HFF-Myc (cell line): ENCODE results near the gene HOMER3.
"Not testable (repeated sequence)": the region's sequence is repeated elsewhere in the genome, so short reads cannot be mapped to it uniquely, and the experiment has no call there.

Experiments
- DNase-seq: peaks from one replicate; pipeline ENCODE4 v3.0.0-alpha.2; 2011; ENCODE audit warnings: low read depth; ENCODE audit errors: extremely low read depth
- H3K4me3 ChIP-seq: replicated peaks from 2 replicates; pipeline ENCODE4 v1.5.1; 2011; ENCODE audit warnings: low read depth, mild to moderate bottlenecking, control low read depth, low read length
- TF ChIP-seq, protein P1 (sequence below): IDR thresholded peaks from 2 replicates; pipeline ENCODE4 v1.5.1; 2012; ENCODE audit warnings: mild to moderate bottlenecking, low read depth, low read length, control low read depth; ENCODE audit errors: missing control alignments

The HOMER3 gene

DNA sequence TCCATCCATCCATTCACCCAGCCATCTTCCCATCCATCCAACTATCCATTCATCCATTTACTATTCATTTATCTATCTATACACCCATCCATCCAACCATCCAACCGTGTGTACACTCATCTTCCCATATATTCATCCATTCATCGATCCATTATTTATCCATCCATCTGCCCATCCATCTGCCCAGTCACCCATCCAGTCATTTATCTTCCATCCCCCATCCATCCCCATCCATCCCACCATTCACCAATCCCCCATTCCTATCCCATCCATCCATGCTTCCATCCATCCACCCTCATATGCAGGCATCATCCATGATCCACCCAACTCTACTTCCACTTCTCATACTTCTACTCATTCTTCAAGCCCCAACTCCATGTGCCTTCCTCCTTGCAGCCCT is 14.0 kb upstream of the HOMER3 start:
- TF ChIP-seq, protein P1, sequence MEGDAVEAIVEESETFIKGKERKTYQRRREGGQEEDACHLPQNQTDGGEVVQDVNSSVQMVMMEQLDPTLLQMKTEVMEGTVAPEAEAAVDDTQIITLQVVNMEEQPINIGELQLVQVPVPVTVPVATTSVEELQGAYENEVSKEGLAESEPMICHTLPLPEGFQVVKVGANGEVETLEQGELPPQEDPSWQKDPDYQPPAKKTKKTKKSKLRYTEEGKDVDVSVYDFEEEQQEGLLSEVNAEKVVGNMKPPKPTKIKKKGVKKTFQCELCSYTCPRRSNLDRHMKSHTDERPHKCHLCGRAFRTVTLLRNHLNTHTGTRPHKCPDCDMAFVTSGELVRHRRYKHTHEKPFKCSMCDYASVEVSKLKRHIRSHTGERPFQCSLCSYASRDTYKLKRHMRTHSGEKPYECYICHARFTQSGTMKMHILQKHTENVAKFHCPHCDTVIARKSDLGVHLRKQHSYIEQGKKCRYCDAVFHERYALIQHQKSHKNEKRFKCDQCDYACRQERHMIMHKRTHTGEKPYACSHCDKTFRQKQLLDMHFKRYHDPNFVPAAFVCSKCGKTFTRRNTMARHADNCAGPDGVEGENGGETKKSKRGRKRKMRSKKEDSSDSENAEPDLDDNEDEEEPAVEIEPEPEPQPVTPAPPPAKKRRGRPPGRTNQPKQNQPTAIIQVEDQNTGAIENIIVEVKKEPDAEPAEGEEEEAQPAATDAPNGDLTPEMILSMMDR, result no peak
- no peak overlapping the region for H3K4me3 ChIP-seq
- DNase-seq, result no peak

DNA sequence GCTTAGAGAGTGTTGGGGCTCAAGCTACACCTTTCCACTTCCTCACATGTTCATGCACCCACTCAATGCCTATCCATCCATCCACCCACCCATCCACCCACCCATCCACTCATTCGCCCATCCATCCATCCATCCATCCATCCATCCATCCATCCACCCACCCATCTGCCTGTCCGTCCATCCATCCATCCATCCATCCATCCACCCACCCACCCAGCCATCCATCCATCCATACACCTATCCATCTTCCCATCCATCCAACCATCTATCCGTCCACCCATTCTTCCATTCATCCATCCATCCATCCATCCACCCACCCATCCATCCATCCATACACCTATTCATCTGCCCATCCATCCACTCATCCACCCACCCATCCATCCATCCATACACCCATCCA is 13.1 kb upstream of the HOMER3 start:
- H3K4me3 ChIP-seq, result no peak overlapping the region
- DNase-seq, result no peak
- TF ChIP-seq, protein P1, result no peak

DNA sequence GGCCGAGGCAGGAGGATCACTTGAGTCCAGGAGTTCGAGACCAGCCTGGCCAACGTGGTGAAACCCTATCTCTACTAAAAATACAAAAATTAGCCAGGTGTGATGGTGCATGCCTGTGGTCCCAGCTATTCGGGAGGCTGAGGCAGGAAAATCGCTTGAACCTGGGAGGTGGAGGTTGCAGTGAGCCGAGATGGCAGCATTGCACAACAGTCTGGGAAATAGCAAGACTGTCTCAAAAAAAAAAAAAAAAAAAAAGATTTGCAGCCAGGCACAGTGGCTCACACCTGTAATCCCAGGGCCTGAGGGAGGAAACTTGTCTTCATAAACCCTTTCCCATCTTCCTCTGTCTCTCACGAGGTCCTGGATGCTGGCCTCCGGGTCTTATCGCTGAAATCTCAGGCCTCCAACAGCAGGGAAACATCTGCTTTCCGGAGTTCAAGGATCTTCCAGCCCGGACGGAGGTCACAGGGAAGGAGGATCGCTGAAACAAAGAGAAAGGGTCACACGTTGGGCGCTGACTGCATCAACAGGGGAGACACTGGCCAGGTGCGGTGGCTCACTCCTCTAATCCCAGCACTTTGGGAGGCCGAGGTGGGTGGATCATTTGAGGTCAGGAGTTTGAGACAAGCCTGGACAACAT is 11.5 kb upstream of the HOMER3 start:
- DNase-seq, H3K4me3 ChIP-seq: not testable (repeated sequence)

DNA sequence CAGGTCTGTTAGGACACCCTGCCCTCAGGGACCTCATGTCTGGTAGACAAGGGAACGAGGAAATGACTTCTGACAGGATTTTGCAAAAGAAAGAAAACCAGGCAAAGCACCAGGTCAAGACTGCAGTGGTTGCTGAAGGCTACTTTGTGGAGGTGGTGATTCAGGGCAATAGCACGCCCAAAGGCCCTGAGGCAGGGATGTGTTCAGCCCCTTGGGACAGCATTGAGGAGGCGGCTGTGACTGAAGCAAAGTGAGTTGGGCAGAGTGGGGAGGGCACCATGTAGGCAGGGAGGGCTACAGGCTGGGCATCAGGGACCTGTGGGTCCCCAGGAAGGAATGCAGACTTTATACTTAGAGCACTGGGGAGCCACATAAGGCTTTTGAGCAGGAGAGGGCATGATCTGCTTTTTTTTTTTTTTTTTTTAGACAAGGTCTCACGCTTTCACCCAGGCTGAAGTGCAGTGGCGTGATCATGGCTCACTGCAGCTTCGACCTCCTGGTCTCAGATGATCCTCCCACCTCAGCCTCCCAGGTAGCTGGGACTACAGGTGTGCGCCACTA is 10.8 kb upstream of the HOMER3 start:
- DNase-seq, result peak; percentile 21
- TF ChIP-seq, protein P1, result no peak
- no peak overlapping the region for H3K4me3 ChIP-seq

DNA sequence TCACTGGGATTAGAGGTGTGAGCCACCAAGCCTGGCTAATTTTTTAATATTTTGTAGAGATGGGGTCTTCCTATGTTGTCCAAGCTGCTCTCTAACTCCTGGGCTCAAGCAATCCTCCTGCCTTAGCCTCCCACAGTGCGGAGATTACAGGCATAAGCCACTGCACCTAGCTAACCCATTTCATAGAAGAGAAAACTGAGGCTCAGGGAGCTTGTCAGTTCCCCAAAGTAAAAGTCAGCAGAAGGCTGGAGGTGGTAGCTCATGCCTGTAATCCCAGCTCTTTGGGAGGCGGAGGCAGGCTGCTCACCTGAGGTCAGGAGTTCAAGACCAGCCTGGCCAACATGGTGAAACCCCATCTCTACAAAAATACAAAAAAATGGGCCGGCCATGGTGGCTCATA is 8.8 kb upstream of the HOMER3 start:
- TF ChIP-seq, protein P1, result no peak

DNA sequence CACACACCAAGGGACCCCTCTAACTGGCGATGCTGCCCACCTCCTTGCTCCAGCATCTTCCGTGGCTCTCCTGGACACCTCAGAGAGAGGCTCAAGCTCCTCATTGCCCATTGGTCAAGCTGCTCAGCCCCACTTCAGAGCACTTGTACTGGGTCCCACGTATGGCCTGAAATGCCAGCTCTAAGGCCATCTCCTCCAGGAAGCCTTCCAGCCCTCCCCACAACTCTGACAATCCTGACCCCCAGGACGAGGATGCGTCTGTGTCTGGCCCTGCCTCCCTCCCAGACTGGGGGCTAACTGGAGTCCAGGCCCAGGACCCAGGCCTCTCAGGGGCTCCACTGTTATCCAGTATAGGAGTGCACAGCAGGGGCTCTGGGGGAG is 7.9 kb upstream of the HOMER3 start:
- TF ChIP-seq, protein P1, result no peak
- H3K4me3 ChIP-seq, result no peak overlapping the region
- no peak for DNase-seq

More for the DNA sequence above, 8.8 kb upstream of the HOMER3 start:
- no peak overlapping the region for H3K4me3 ChIP-seq
- no peak for DNase-seq

DNA sequence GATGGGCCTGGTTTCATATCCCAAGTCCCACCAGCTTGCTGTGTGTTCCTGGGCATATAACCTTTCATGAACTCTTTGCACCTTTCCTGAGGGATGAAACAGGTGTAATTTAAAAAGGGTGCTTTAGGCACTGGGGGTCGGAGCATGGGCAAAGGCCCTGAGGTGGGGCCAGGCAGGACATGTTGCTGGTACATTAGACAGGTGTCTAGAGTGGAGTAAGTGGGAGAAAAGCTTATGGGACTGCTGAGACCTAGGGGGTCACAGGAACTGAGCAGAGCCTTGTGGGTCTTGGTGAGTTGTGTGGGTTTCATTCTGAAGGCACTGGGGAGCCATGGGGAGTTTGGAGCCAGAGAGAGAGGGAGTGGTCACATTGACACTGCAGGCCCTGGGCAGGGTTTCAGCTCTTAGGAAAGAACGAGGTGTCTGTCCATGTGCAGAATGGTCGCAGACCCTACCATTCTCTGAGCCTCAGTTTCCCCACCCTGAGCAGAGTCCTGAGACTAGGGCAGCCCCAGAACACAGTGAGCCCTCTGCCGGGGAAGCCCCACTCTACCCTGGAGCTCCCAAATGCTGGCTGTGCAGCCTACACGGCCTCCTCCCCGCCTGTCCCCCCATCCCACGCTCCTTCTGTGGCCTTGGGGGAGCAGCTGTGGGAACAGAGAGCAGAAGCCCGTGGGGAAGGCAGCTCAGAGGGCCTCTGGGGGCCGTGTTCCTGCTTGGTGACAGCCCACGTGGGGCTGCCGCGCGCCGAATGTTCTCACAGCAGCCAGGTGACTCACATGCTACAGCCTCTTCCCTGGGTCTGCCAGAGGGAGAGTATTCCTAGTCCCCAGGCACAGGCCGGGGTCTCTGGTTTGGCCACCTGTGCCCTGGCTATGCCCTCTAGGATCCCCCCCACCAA is 7.3 kb upstream of the HOMER3 start:
- no peak overlapping the region for H3K4me3 ChIP-seq
- TF ChIP-seq, protein P1, result no peak
- no peak for DNase-seq
